ENCODE measurements around the gene SMOC2.
"Not testable (repeated sequence)": the region's sequence is repeated elsewhere in the genome, so short reads cannot be mapped to it uniquely, and the experiment has no call there.

SMOC2 gene

DNA sequence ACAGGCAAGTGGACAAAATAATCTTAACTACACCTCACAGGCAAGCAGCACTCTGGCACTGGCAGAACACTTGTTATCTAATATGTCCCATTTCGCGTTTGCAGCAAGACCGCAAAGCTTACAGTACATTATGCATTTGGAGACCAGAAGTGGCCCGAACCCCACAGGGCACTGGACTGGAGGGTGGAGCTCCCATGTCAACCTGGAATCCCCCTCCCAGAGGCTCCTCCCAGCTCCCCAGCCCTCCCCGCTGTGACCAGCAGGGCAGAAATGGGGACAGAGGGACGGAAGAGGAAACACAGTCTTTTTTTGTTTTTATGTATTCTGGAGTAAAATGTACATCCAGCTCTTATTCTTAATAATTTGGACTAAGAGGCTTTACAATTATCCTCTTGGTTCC lies 263.7 kb downstream of the SMOC2 start:
- H3K4ac ChIP-seq (ENCODE audit: low read depth, low read length), result no peak overlapping the region
- H3K23ac ChIP-seq (ENCODE audit: low read length), result no peak overlapping the region
- no CpG with 5 or more reads among the region's 6 CpGs for WGBS (ENCODE audit: extremely low coverage, insufficient coverage, low lambda C conversion rate)
- no peak overlapping the region for H3K18ac ChIP-seq (ENCODE audit: low read length)
- H3K79me1 ChIP-seq (ENCODE audit: low read length), result no peaks in the 10 kb centered on the region
- H2BK120ac ChIP-seq (ENCODE audit: low read depth, low read length), result no peak overlapping the region
- H4K5ac ChIP-seq (ENCODE audit: low read length), result no peak overlapping the region
- H2AK5ac ChIP-seq (ENCODE audit: low read length), result no peak overlapping the region
- H3K4me2 ChIP-seq (ENCODE audit: low read length), result no peak overlapping the region
- H2BK5ac ChIP-seq (ENCODE audit: low read length), result no peak overlapping the region
- H3K56ac ChIP-seq (ENCODE audit: low read length), result no peak overlapping the region
- no peak overlapping the region for H3K9ac ChIP-seq (ENCODE audit: low read length)
- no peak overlapping the region for H4K8ac ChIP-seq (ENCODE audit: low read depth, low read length)
- no peaks in the 10 kb centered on the region for H3K79me2 ChIP-seq (ENCODE audit: control insufficient read depth, insufficient read depth, low read length)
- no peak overlapping the region for H2BK15ac ChIP-seq (replicated peaks; ENCODE audit: low read depth)
- H3K27me3 ChIP-seq (ENCODE audit: insufficient read depth, low read length, poor library complexity), result no peaks in the 10 kb centered on the region
- no peaks in the 10 kb centered on the region for H3K36me3 ChIP-seq (ENCODE audit: control insufficient read depth, insufficient read depth, low read length)
- DNase-seq, result no peak
- H3K27ac ChIP-seq (ENCODE audit: low read depth, low read length), result no peak overlapping the region
- H3K4me3 ChIP-seq (ENCODE audit: low read length), result no peak overlapping the region
- no peaks in the 10 kb centered on the region for H3K4me1 ChIP-seq (ENCODE audit: control insufficient read depth, low read depth, low read length)

DNA sequence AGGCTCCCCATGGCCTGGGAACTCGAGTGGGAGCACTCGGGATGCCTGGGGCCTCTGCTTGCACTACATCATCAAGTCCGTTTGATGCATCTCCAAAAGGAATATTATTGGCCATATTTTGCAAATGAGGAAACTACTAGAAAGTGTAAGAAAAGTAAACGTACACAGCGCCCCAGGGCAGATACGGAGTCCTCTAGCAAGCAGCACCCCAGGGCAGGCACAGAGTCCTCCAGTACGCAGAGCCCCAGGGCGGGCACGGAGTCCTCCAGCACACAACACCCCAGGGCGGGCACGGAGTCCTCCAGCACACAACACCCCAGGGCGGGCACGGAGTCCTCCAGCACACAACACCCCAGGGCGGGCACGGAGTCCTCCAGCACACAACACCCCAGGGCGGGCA lies 264.3 kb downstream of the SMOC2 start:
- not testable (repeated sequence) for H3K27ac ChIP-seq (ENCODE audit: low read depth, low read length); H3K18ac ChIP-seq (ENCODE audit: low read length); H3K79me1 ChIP-seq (ENCODE audit: low read length); H3K36me3 ChIP-seq (ENCODE audit: control insufficient read depth, insufficient read depth, low read length); H2BK15ac ChIP-seq (replicated peaks; ENCODE audit: low read depth); H3K4ac ChIP-seq (ENCODE audit: low read depth, low read length); H2BK120ac ChIP-seq (ENCODE audit: low read depth, low read length); H3K23ac ChIP-seq (ENCODE audit: low read length); DNase-seq; H3K4me2 ChIP-seq (ENCODE audit: low read length); H4K8ac ChIP-seq (ENCODE audit: low read depth, low read length); H3K79me2 ChIP-seq (ENCODE audit: control insufficient read depth, insufficient read depth, low read length); H3K27me3 ChIP-seq (ENCODE audit: insufficient read depth, low read length, poor library complexity); H3K56ac ChIP-seq (ENCODE audit: low read length); H2AK5ac ChIP-seq (ENCODE audit: low read length); H3K4me3 ChIP-seq (ENCODE audit: low read length); H3K9ac ChIP-seq (ENCODE audit: low read length); H3K4me1 ChIP-seq (ENCODE audit: control insufficient read depth, low read depth, low read length); H2BK5ac ChIP-seq (ENCODE audit: low read length); H4K5ac ChIP-seq (ENCODE audit: low read length)
- WGBS (ENCODE audit: extremely low coverage, insufficient coverage, low lambda C conversion rate), result no CpG with 5 or more reads among the region's 16 CpGs

DNA sequence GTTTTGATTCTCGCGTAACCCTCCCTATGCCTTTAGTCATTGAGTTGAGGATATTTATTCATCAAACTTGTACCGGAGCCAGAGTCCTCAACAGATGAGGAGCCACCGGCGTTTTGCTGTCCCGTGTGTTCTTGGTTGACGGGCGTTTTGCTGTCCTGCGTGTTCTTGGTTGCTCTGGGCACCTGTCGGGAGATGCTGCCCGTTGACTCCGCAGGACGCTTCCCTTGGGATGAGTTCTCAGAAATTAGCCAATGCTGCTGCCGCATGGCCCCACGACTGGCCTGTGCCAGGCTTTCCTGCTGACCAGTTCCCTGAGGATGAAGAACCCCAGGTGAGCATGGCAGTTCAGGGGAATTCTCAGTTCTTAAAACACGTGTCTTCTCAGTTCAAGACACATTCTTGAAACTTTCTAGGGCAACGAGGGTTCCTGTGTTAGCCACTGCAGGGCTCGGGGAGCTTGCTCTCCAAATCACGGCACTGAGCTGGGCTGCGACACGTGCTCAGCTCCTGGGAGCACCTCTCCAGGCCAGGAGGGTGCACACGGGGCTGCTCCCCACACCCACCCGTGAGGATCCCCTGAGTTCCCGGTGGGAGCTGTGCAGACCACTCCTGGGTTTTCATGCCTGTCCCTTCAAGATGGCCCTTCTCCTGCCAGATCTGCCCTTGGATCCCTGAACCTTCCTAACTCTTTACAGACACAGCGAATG lies 265.6 kb downstream of the SMOC2 start:
- Histone ChIP-seq H3K4me1 (ENCODE audit: control insufficient read depth, low read depth, low read length) (no peaks in the 10 kb centered on the region), H2BK5ac (ENCODE audit: low read length) (no peak overlapping the region), H2BK120ac (ENCODE audit: low read depth, low read length) (no peak overlapping the region), H3K56ac (ENCODE audit: low read length) (no peak overlapping the region), H3K4ac (ENCODE audit: low read depth, low read length) (no peak overlapping the region), H3K79me2 (ENCODE audit: control insufficient read depth, insufficient read depth, low read length) (no peaks in the 10 kb centered on the region), H2BK15ac (replicated peaks; ENCODE audit: low read depth) (no peak overlapping the region), H3K4me2 (ENCODE audit: low read length) (no peak overlapping the region), H2AK5ac (ENCODE audit: low read length) (no peak overlapping the region), H3K36me3 (ENCODE audit: control insufficient read depth, insufficient read depth, low read length) (no peaks in the 10 kb centered on the region), H3K27ac (ENCODE audit: low read depth, low read length) (no peak overlapping the region), H3K23ac (ENCODE audit: low read length) (no peak overlapping the region), H3K9ac (ENCODE audit: low read length) (no peak overlapping the region), H4K5ac (ENCODE audit: low read length) (no peak overlapping the region), H3K18ac (ENCODE audit: low read length) (no peak overlapping the region), H4K8ac (ENCODE audit: low read depth, low read length) (no peak overlapping the region), H3K79me1 (ENCODE audit: low read length) (no peaks in the 10 kb centered on the region), H3K4me3 (ENCODE audit: low read length) (no peak overlapping the region), H3K27me3 (ENCODE audit: insufficient read depth, low read length, poor library complexity) (no peaks in the 10 kb centered on the region)
- DNase-seq, result no peak
- WGBS (ENCODE audit: extremely low coverage, insufficient coverage, low lambda C conversion rate), result no CpG with 5 or more reads among the region's 25 CpGs

DNA sequence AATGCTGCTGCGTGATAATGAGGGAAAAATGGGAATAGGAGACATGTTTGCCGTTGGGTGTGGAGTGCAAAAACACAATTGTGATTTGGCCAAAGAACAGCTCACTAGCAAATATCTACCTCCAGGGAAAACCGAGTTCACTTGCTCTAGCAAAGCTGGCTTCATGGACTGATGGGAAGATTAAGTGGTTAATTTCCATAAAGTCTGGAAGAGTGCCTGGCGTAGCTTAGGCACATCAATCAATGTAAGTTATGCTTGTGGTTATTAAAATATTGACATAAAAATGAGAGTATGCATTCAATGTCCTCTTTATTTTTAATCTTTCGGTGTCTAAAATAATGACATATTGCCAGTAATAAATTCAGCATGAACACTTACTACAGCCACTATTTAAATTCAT lies 267.5 kb downstream of the SMOC2 start:
- Histone ChIP-seq H3K18ac (ENCODE audit: low read length) (no peak overlapping the region), H3K56ac (ENCODE audit: low read length) (no peak overlapping the region), H3K27ac (ENCODE audit: low read depth, low read length) (no peak overlapping the region), H3K4me3 (ENCODE audit: low read length) (no peak overlapping the region), H4K8ac (ENCODE audit: low read depth, low read length) (no peak overlapping the region), H3K9ac (ENCODE audit: low read length) (no peak overlapping the region), H3K4ac (ENCODE audit: low read depth, low read length) (no peak overlapping the region), H3K79me1 (ENCODE audit: low read length) (no peaks in the 10 kb centered on the region), H3K36me3 (ENCODE audit: control insufficient read depth, insufficient read depth, low read length) (no peaks in the 10 kb centered on the region), H4K5ac (ENCODE audit: low read length) (no peak overlapping the region), H3K23ac (ENCODE audit: low read length) (no peak overlapping the region), H3K79me2 (ENCODE audit: control insufficient read depth, insufficient read depth, low read length) (no peaks in the 10 kb centered on the region), H2AK5ac (ENCODE audit: low read length) (no peak overlapping the region), H2BK120ac (ENCODE audit: low read depth, low read length) (no peak overlapping the region), H3K27me3 (ENCODE audit: insufficient read depth, low read length, poor library complexity) (no peaks in the 10 kb centered on the region), H2BK15ac (replicated peaks; ENCODE audit: low read depth) (no peak overlapping the region), H3K4me2 (ENCODE audit: low read length) (no peak overlapping the region), H2BK5ac (ENCODE audit: low read length) (no peak overlapping the region), H3K4me1 (ENCODE audit: control insufficient read depth, low read depth, low read length) (no peaks in the 10 kb centered on the region)
- WGBS (ENCODE audit: extremely low coverage, insufficient coverage, low lambda C conversion rate), result no CpG with 5 or more reads among the region's 5 CpGs
- no peak for DNase-seq

DNA sequence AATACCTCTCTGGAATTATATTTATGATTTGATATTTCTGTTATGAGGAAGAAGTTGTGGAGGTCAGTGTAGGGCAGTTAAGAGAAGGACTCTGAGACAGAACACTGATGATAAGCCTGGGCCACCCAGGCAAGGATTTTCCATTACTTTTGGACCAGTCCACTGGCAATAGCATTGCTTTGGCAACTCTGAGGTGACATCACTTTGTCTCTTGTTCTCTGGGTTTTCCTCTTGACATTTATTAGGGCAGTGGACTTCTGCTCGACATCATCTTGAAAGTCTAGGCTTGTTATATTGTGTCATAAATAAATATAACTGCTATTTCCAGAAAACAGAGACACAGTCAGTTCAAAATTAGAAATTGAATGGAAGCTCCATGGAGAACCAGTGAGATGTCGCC lies 268.0 kb downstream of the SMOC2 start:
- no peaks in the 10 kb centered on the region for H3K79me2 ChIP-seq (ENCODE audit: control insufficient read depth, insufficient read depth, low read length)
- no peak for DNase-seq
- H3K4ac ChIP-seq (ENCODE audit: low read depth, low read length), result no peak overlapping the region
- H2BK15ac ChIP-seq (replicated peaks; ENCODE audit: low read depth), result no peak overlapping the region
- H3K56ac ChIP-seq (ENCODE audit: low read length), result no peak overlapping the region
- H2AK5ac ChIP-seq (ENCODE audit: low read length), result no peak overlapping the region
- no peak overlapping the region for H3K4me3 ChIP-seq (ENCODE audit: low read length)
- no peak overlapping the region for H3K23ac ChIP-seq (ENCODE audit: low read length)
- H3K4me2 ChIP-seq (ENCODE audit: low read length), result no peak overlapping the region
- no peaks in the 10 kb centered on the region for H3K27me3 ChIP-seq (ENCODE audit: insufficient read depth, low read length, poor library complexity)
- no peak overlapping the region for H2BK120ac ChIP-seq (ENCODE audit: low read depth, low read length)
- no CpG with 5 or more reads among the region's 2 CpGs for WGBS (ENCODE audit: extremely low coverage, insufficient coverage, low lambda C conversion rate)
- H3K27ac ChIP-seq (ENCODE audit: low read depth, low read length), result no peak overlapping the region
- no peaks in the 10 kb centered on the region for H3K36me3 ChIP-seq (ENCODE audit: control insufficient read depth, insufficient read depth, low read length)
- H4K8ac ChIP-seq (ENCODE audit: low read depth, low read length), result no peak overlapping the region
- H3K79me1 ChIP-seq (ENCODE audit: low read length), result no peaks in the 10 kb centered on the region
- no peak overlapping the region for H3K18ac ChIP-seq (ENCODE audit: low read length)
- H2BK5ac ChIP-seq (ENCODE audit: low read length), result no peak overlapping the region
- H4K5ac ChIP-seq (ENCODE audit: low read length), result no peak overlapping the region
- H3K9ac ChIP-seq (ENCODE audit: low read length), result no peak overlapping the region
- no peaks in the 10 kb centered on the region for H3K4me1 ChIP-seq (ENCODE audit: control insufficient read depth, low read depth, low read length)

DNA sequence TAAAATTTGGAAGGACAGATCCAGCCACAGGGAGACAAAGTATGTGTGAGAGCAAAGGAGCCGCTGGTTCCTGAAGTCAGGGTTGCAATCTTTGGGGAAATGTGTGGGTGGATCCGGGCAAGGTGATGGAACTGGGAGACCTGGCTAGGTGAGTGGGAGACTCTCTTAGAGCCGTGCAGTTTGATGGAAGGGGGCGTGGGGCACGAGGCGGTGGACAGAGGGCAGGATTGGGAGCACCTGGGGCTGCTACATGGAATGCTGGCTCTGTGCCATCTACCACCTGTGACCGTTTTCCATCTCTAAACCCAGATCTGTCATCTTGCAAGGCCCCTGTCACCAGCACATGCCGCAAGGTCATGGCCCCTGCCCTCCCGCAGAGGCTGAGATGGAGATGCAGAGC lies 268.4 kb downstream of the SMOC2 start:
- Histone ChIP-seq H3K56ac (ENCODE audit: low read length) (no peak overlapping the region), H3K79me1 (ENCODE audit: low read length) (no peaks in the 10 kb centered on the region), H2BK5ac (ENCODE audit: low read length) (no peak overlapping the region), H3K27ac (ENCODE audit: low read depth, low read length) (no peak overlapping the region), H2AK5ac (ENCODE audit: low read length) (no peak overlapping the region), H3K36me3 (ENCODE audit: control insufficient read depth, insufficient read depth, low read length) (no peaks in the 10 kb centered on the region), H3K27me3 (ENCODE audit: insufficient read depth, low read length, poor library complexity) (no peaks in the 10 kb centered on the region), H3K4me2 (ENCODE audit: low read length) (no peak overlapping the region), H3K4me3 (ENCODE audit: low read length) (no peak overlapping the region), H2BK120ac (ENCODE audit: low read depth, low read length) (no peak overlapping the region), H2BK15ac (replicated peaks; ENCODE audit: low read depth) (no peak overlapping the region), H3K79me2 (ENCODE audit: control insufficient read depth, insufficient read depth, low read length) (no peaks in the 10 kb centered on the region), H3K18ac (ENCODE audit: low read length) (no peak overlapping the region), H3K23ac (ENCODE audit: low read length) (no peak overlapping the region), H4K8ac (ENCODE audit: low read depth, low read length) (no peak overlapping the region), H4K5ac (ENCODE audit: low read length) (no peak overlapping the region), H3K4me1 (ENCODE audit: control insufficient read depth, low read depth, low read length) (no peaks in the 10 kb centered on the region), H3K4ac (ENCODE audit: low read depth, low read length) (no peak overlapping the region), H3K9ac (ENCODE audit: low read length) (no peak overlapping the region)
- no peak for DNase-seq
- no CpG with 5 or more reads among the region's 9 CpGs for WGBS (ENCODE audit: extremely low coverage, insufficient coverage, low lambda C conversion rate)

Data from mesendoderm (in vitro differentiated cells).